ENCODE measurements around the gene SNRPF. TPM values are rescaled to one million over a fixed set of nuclear protein-coding genes. Genes with fewer than 3 reads are reported as not detected.
"Not testable (repeated sequence)": the region's sequence is repeated elsewhere in the genome, so short reads cannot be mapped to it uniquely, and the experiment has no call there.

SNRPF gene
- total RNA-seq (10 to 100 TPM; 10.3 to 11.6 TPM), polyA plus RNA-seq (ENCODE audit: insufficient read depth, low read depth, low replicate concordance) (30.6 TPM)
- long read RNA-seq, donor 1, transcript SNRPF-201 (4 exons, 1,389 nt) = major isoform, 83 of 93 reads
- long read RNA-seq, donor 1, partial matches to known transcripts = 7 of 93 reads
- long read RNA-seq, donor 1, other reads (novel, unspliced or antisense) = 0 of 93 reads
- long read RNA-seq, donor 2, transcript SNRPF-201 (4 exons, 1,389 nt) = major isoform, 87 of 89 reads
- long read RNA-seq, donor 2, partial matches to known transcripts = 0 of 89 reads
- long read RNA-seq, donor 2, other reads (novel, unspliced or antisense) = 0 of 89 reads

DNA sequence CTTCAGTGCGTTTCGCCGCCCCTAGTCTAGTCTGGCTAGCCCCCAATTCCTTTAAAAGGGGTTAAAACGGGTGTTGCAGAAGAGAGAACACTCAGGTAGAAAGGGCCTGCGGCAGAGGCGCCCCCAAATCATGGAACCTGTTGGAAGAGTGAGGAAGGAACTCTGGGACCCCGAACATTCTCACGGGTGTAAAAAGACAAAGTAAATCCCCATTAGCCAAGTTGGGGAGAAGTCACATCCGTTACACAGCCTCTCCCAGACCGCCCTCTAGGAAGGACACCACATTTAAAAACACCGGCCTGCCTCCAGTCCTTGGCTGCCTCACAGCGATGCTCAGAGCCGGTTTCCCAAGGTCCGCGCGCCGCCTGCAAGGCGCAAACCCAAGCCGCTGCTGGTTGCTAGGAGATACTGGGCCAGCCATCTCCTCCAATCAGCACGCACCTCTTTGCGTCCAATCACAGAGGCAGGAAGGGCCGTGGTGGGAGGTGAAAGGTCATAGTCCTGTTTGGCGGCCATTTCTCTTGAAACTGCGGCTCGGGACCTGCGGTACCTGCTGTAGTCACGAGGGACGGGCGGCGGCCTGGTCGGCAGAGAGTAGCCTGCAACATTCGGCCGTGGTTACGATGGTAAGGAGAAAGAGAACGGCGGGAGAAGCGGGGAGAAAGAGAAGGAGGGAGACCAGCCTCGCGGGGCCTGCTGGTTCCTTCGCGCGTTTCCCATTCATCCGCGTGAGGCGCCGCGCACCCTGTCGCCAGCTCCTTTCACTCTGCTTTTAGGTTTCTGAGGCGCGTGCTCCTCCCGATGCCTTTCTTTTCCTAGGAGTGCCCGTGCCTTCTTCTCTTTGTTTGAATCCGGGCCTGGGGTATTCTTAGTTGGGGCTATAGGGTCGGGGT, at the start of gene SNRPF:
Gene SNRPF, plus strand, starts transcription at position 502 of the 893 bp plus-strand sequence. Its CDS starts 122 bp downstream, at position 624.
- DNase-seq = peak; percentile 98
- intact Hi-C loops (cut with DNase I; ENCODE audit: low total_unique reads) = no loop called here

DNA sequence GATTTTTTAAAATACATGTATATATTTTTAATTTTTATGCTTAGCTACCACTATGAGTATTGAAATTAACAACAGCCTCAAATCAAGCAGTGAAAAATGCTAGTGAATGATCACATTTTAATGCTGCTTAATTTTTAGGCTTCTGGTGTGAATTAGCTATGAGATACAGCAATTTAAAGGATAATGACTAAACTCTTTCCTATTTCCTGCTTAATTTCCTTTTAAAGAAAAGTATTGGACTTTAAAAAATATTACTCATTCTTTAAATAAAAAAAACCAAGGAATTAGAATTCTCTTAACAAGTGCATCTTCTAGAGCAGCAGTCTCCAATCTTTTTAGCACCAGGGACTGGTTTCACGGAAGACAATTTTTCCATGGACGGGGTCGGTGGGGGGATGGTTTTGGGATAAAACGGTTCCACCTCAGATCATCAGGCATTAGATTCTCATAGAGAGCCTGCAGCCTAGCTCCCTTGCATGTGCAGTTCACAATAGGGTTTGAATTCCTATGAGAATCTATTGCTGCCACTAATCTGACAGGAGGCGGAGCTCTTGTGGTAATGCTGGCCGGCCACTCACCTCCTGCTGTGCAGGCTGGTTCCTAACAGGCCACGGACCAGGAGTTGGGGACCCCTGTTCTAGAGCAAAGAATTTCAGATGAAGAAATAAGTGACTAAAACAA, 49.6 kb upstream of the SNRPF start:
- Histone ChIP-seq H3K4me1 (no peaks in the 10 kb centered on the region), H3K27ac (no peak overlapping the region), H3K27me3 (no peaks in the 10 kb centered on the region), H3K4me3 (no peak overlapping the region), H3K36me3 (ENCODE audit: low read depth, missing control alignments) (no peaks in the 10 kb centered on the region), H3K9me3 (no peaks in the 10 kb centered on the region)
- no peak for TF ChIP-seq POLR2A (IDR thresholded peaks at IDR 0.05)
- TF ChIP-seq, protein P1, sequence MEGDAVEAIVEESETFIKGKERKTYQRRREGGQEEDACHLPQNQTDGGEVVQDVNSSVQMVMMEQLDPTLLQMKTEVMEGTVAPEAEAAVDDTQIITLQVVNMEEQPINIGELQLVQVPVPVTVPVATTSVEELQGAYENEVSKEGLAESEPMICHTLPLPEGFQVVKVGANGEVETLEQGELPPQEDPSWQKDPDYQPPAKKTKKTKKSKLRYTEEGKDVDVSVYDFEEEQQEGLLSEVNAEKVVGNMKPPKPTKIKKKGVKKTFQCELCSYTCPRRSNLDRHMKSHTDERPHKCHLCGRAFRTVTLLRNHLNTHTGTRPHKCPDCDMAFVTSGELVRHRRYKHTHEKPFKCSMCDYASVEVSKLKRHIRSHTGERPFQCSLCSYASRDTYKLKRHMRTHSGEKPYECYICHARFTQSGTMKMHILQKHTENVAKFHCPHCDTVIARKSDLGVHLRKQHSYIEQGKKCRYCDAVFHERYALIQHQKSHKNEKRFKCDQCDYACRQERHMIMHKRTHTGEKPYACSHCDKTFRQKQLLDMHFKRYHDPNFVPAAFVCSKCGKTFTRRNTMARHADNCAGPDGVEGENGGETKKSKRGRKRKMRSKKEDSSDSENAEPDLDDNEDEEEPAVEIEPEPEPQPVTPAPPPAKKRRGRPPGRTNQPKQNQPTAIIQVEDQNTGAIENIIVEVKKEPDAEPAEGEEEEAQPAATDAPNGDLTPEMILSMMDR (IDR thresholded peaks at IDR 0.05) = no peak
- intact Hi-C loops (cut with DNase I; ENCODE audit: low total_unique reads) = no loop called here
- WGBS, 2 donors = 91 to 97% methylated on average over 7 of the region's 7 CpGs
- DNase-seq = no peak

More for the DNA sequence above, at the start of gene SNRPF:
- no peaks in the 10 kb centered on the region for H3K36me3 ChIP-seq (ENCODE audit: low read depth, missing control alignments)
- TF ChIP-seq, protein P1 (IDR thresholded peaks at IDR 0.05) = no peak
- TF ChIP-seq POLR2A (IDR thresholded peaks at IDR 0.05) = no peak
- peak within 1 kb of the TSS; percentile 80 to 82 for H3K4me3 ChIP-seq
- peaks cover 5% of the 10 kb centered on the region for H3K4me1 ChIP-seq
- no peaks in the 10 kb centered on the region for H3K9me3 ChIP-seq
- no peaks in the 10 kb centered on the region for H3K27me3 ChIP-seq
- WGBS, 2 donors = 0 to 1% methylated on average over 43 to 54 of the region's 54 CpGs
- peak within 1 kb of the TSS; percentile 41 to 81 for H3K27ac ChIP-seq

GRCh38 chr12:95810411-95810810, 48.3 kb upstream of the SNRPF start:
- Histone ChIP-seq H3K4me1 (peaks cover 3% of the 10 kb centered on the region), H3K27me3 (no peaks in the 10 kb centered on the region), H3K36me3 (ENCODE audit: low read depth, missing control alignments) (no peaks in the 10 kb centered on the region), H3K4me3 (no peak overlapping the region), H3K9me3 (no peaks in the 10 kb centered on the region), H3K27ac (no peak overlapping the region)
- DNase-seq = no peak
- no peak for TF ChIP-seq POLR2A (IDR thresholded peaks at IDR 0.05)
- TF ChIP-seq, protein P1 (IDR thresholded peaks at IDR 0.05) = no peak
- 86 to 96% methylated on average over 2 of the region's 2 CpGs for WGBS, 2 donors
- intact Hi-C loops (cut with DNase I; ENCODE audit: low total_unique reads) = no loop called here

- WGBS, 2 donors = 93 to 94% methylated on average over 4 of the region's 4 CpGs
- H3K36me3 ChIP-seq (ENCODE audit: low read depth, missing control alignments); H3K9me3 ChIP-seq; intact Hi-C loops (cut with DNase I; ENCODE audit: low total_unique reads); H3K4me3 ChIP-seq; H3K4me1 ChIP-seq; DNase-seq; H3K27ac ChIP-seq; H3K27me3 ChIP-seq: not testable (repeated sequence)
These were observed 46.6 kb upstream of the SNRPF start for GRCh38 chr12:95812155-95812554.

Measured in testis (tissue), 5 donors.